K562 (cell line): ENCODE results near the gene SH3TC1. TPM values are rescaled to one million over a fixed set of nuclear protein-coding genes. Genes with fewer than 3 reads are reported as not detected.

ENCODE experiments used
- ATAC-seq: fragments of 200-7000 bp; cut with Tn5 transposase; 3 replicates; pipeline ENCODE4 v1.9.1; 2020; ENCODE audit warnings: moderate library complexity
- BruUV-seq: library from RNA; stranded (reverse); fragments of 400-500 nt; replicated peaks from 2 replicates; lab custom pipeline; 2021; lab: Mats Ljungman, UMichigan
- CTCF ChIA-PET: fragments of 300-600 bp; formaldehyde crosslinking; extraction: SDS; loops from one replicate; lab custom pipeline; 2021; ENCODE audit warnings: low intra/inter-chr PET ratio; lab: Yijun Ruan, JAX
- POLR2A ChIA-PET: fragments of 300-600, 350-650 bp; sonication (Branson Sonifier 250); formaldehyde crosslinking; extraction: SDS; loops from one replicate; lab custom pipeline; 2021; ENCODE audit warnings: antibody characterized with exemption, inconsistent platforms; lab: Yijun Ruan, JAX
- DNase-seq, 4 experiments: peaks; one replicate each; pipeline versions ENCODE4 v3.0.0 to v3.0.0-alpha.2; 2011 to 2018; ENCODE audit warnings: low spot score in 3 of 4, mixed read lengths in 3 of 4; ENCODE audit errors: extremely low read depth in 1 of 4
- FAIRE-seq: peaks from 2 replicates; lab custom pipeline; 2011; peaks lifted over from hg19 to GRCh38; lab: Jason Lieb, UNC
- H2AFZ ChIP-seq: 2 replicates; pipeline ENCODE4 v1.6.0; 2011; ENCODE audit warnings: low read depth, low read length, control low read depth, inconsistent platforms
- H3K27ac ChIP-seq: fragments of 200-600 bp; 3 replicates; pipeline ENCODE4 v1.8.0; 2011; ENCODE audit warnings: low read depth, mild to moderate bottlenecking, control low read depth, inconsistent platforms, low read length, moderate library complexity, mixed read lengths; ENCODE audit errors: extremely low read depth
- H3K27me3 ChIP-seq, 2 experiments: fragments of 300-600 bp in 1 of 2; 2 replicates in 1 of 2; 3 replicates in 1 of 2; pipeline versions ENCODE4 v1.6.0 to v1.8.0; 2011; ENCODE audit warnings: inconsistent platforms in 2 of 2, low read length in 2 of 2, mild to moderate bottlenecking in 1 of 2, mixed read lengths in 1 of 2, moderate library complexity in 1 of 2; ENCODE audit not compliant: control insufficient read depth in 2 of 2, insufficient read depth in 2 of 2
- H3K36me3 ChIP-seq: fragments of 300-600 bp; 3 replicates; pipeline ENCODE4 v1.8.0; 2011; ENCODE audit warnings: mild to moderate bottlenecking, low read length, inconsistent platforms; ENCODE audit not compliant: control insufficient read depth, insufficient read depth
- H3K4me1 ChIP-seq, 2 experiments: fragments of 200-600 bp in 1 of 2; replicated peaks in 1 of 2; 2 replicates in 1 of 2; 3 replicates in 1 of 2; pipeline versions ENCODE4 v1.5.1 to v1.8.0; 2011; ENCODE audit warnings: inconsistent platforms in 2 of 2, low read length in 2 of 2, mild to moderate bottlenecking in 1 of 2, mixed read lengths in 1 of 2, moderate library complexity in 1 of 2; ENCODE audit not compliant: control insufficient read depth in 2 of 2, insufficient read depth in 2 of 2
- H3K4me2 ChIP-seq: 2 replicates; pipeline ENCODE4 v1.6.1; 2011; ENCODE audit warnings: low read length, control low read depth, inconsistent platforms, mixed read lengths; ENCODE audit not compliant: insufficient read depth
- H3K4me3 ChIP-seq: fragments of 200-600 bp; sonication (generic), shearing (Covaris generic); 2 replicates; pipeline ENCODE4 v1.5.1; 2016; ENCODE audit warnings: control low read depth, inconsistent platforms
- H3K79me2 ChIP-seq: fragments of 200-600 bp; 3 replicates; pipeline ENCODE4 v1.8.0; 2011; ENCODE audit warnings: low read length, inconsistent platforms; ENCODE audit not compliant: control insufficient read depth, insufficient read depth
- H3K9ac ChIP-seq, 2 experiments: 2 replicates each; pipeline versions ENCODE4 v1.6.0 to v1.6.1; 2011; ENCODE audit warnings: low read depth in 2 of 2, low read length in 2 of 2, control low read depth in 1 of 2, inconsistent platforms in 1 of 2, mild to moderate bottlenecking in 1 of 2, mixed read lengths in 1 of 2; ENCODE audit not compliant: insufficient read depth in 1 of 2
- H3K9me1 ChIP-seq: one replicate; pipeline ENCODE4 v1.6.0; 2011; ENCODE audit warnings: inconsistent platforms, mild to moderate bottlenecking, low read length, moderate library complexity; ENCODE audit not compliant: control insufficient read depth, insufficient read depth
- H3K9me3 ChIP-seq: replicated peaks from 2 replicates; pipeline ENCODE4 v1.5.1; 2011; ENCODE audit warnings: low read depth, low read length, inconsistent platforms; ENCODE audit not compliant: control insufficient read depth, insufficient read depth
- H4K20me1 ChIP-seq: replicated peaks from 2 replicates; pipeline ENCODE4 v1.6.1; 2011; ENCODE audit warnings: low read length, inconsistent platforms, mixed read lengths; ENCODE audit not compliant: control insufficient read depth, insufficient read depth
- BDP1 ChIP-seq: IDR thresholded peaks from 3 replicates; pipeline ENCODE4 v1.6.1; 2011; ENCODE audit not compliant: insufficient read length, insufficient read depth
- CCAR2 ChIP-seq: fragments of 200-400 bp; formaldehyde crosslinking; IDR thresholded peaks from 2 replicates; pipeline ENCODE4 v1.6.1; 2017; ENCODE audit warnings: mild to moderate bottlenecking, low read depth, low read length
- CREBBP ChIP-seq: IDR thresholded peaks from one replicate; pipeline ENCODE4 v1.6.1; 2012; ENCODE audit warnings: low read depth, mild to moderate bottlenecking, control low read depth, inconsistent platforms, low read length
- PBX2 ChIP-seq, 2 experiments: IDR thresholded peaks in 1 of 2; conservative IDR thresholded peaks in 1 of 2; 2 replicates each; pipeline ENCODE4 v1.6.1; 2016; ENCODE audit warnings: low read depth in 2 of 2, mild to moderate bottlenecking in 1 of 2, missing compliant biosample characterization in 1 of 2, missing genetic modification characterization in 1 of 2, moderate library complexity in 1 of 2
- SMAD3 ChIP-seq: fragments of 450-650 bp; formaldehyde crosslinking; conservative IDR thresholded peaks from 2 replicates; pipeline ENCODE4 v1.4.0; 2020; ENCODE audit warnings: mild to moderate bottlenecking
- SMARCC2 ChIP-seq: fragments of 450-650 bp; IDR thresholded peaks from 2 replicates; pipeline ENCODE4 v1.6.1; 2017; ENCODE audit warnings: antibody characterized with exemption, moderate library complexity, mild to moderate bottlenecking, low read depth
- THRB ChIP-seq: fragments of 450-650 bp; formaldehyde crosslinking; conservative IDR thresholded peaks from 2 replicates; pipeline ENCODE4 v1.4.0; 2022; ENCODE audit warnings: mild to moderate bottlenecking, missing genetic modification characterization
- XRCC5 ChIP-seq: fragments of 200-400 bp; formaldehyde crosslinking; IDR thresholded peaks from 2 replicates; pipeline ENCODE4 v1.6.1; 2017; ENCODE audit warnings: low read depth, mild to moderate bottlenecking, low read length
- ZBTB7A ChIP-seq: IDR thresholded peaks from 2 replicates; pipeline ENCODE4 v1.6.1; 2011; ENCODE audit warnings: low read depth, mild to moderate bottlenecking, low read length, moderate library complexity, borderline replicate concordance; ENCODE audit not compliant: control insufficient read depth
- ZFP91 ChIP-seq: sonication (generic); formaldehyde crosslinking; IDR thresholded peaks from 2 replicates; pipeline ENCODE4 v1.8.0; 2022; ENCODE audit warnings: mild to moderate bottlenecking, missing genetic modification reagents
- ZFX ChIP-seq: sonication (generic); formaldehyde crosslinking; IDR thresholded peaks from 2 replicates; pipeline ENCODE4 v1.8.0; 2022; ENCODE audit warnings: mild to moderate bottlenecking, missing genetic modification reagents, moderate library complexity
- ZNF134 ChIP-seq: fragments of 250-450 bp; sonication (Bioruptor Pico); conservative IDR thresholded peaks from 2 replicates; pipeline ENCODE4 v1.4.0; 2020
- ZNF3 ChIP-seq: fragments of 250-450 bp; sonication (Bioruptor Pico); IDR thresholded peaks from 2 replicates; pipeline ENCODE4 v1.5.0; 2021; ENCODE audit warnings: mild to moderate bottlenecking, moderate library complexity
- ZNF436 ChIP-seq: fragments of 250-450, 450-650 bp; sonication (Bioruptor Pico); formaldehyde crosslinking; IDR thresholded peaks from 2 replicates; pipeline ENCODE4 v1.7.0; 2020; ENCODE audit warnings: mild to moderate bottlenecking
- ZNF586 ChIP-seq: fragments of 450-650 bp; formaldehyde crosslinking; conservative IDR thresholded peaks from 2 replicates; pipeline ENCODE4 v1.4.0; 2020; ENCODE audit warnings: mild to moderate bottlenecking, moderate library complexity
- WGBS: fragments of 100-300 bp; shearing (Covaris generic); methylation state at CpG from one replicate; pipeline ENCODE4 v1.1.6; 2016; ENCODE audit warnings: low coverage, mixed read lengths; ENCODE audit not compliant: insufficient coverage; ENCODE audit errors: missing lambda C conversion rate; 5-methylcytosine and 5-hydroxymethylcytosine counted together
- in situ Hi-C: fragments of 300-500 bp; cut with MboI; formaldehyde crosslinking; loops from 4 replicates; pipeline ENCODE4 v1.15.0; 2018; ENCODE audit warnings: inconsistent platforms, mixed read lengths
- intact Hi-C: fragments of 100-400 bp; cut with micrococcal nuclease; formaldehyde crosslinking; loops from 2 replicates; pipeline ENCODE4 v1.14.2; 2022
- polyA plus RNA-seq, 8 experiments: library from polyadenylated mRNA; depleted of rRNA in 4 of 8; stranded (reverse) in 5 of 8; unstranded in 3 of 8; fragments of >200 nt; fragmentation: Nextera tagmentation in 2 of 8; fragmentation: Illumina TruSeq in 1 of 8; extraction: Ambion mirVana in 2 of 8; extraction: Trizol in 1 of 8; gene quantifications; 2 replicates each; pipeline versions ENCODE4 v1.2.1 to v1.2.3, GENCODE V29; 2011 to 2014; ENCODE audit warnings: inconsistent platforms in 1 of 8, missing spikeins in 1 of 8
- total RNA-seq, 7 experiments: library from RNA; depleted of rRNA in 6 of 7; stranded (reverse); fragments of >200 nt in 6 of 7; fragmentation: Illumina TruSeq in 2 of 7; extraction: Trizol in 2 of 7; gene quantifications; 2 replicates each; pipeline versions ENCODE4 v1.2.1 to v1.2.3, GENCODE V29; 2011 to 2021; ENCODE audit warnings: low replicate concordance in 1 of 7

Gene SH3TC1
- total and polyA plus RNA-seq, 9 of the 15 experiments (the other 6 are each of a cell fraction or from before 2014, with no cell fraction given): 0.04 to 2.1 (median 0.48) TPM; not detected in 1

- ChIA-PET POLR2A (no interaction called here), CTCF (no interaction called here)
- Histone ChIP-seq H2AFZ (no peak overlapping the region), H4K20me1 (peaks cover 11% of the 10 kb centered on the region), H3K79me2 (no peaks in the 10 kb centered on the region), H3K4me3 (no peak overlapping the region), H3K4me2 (no peak overlapping the region), H3K9me1 (no peaks in the 10 kb centered on the region), H3K36me3 (no peaks in the 10 kb centered on the region), H3K27ac (no peak overlapping the region), H3K4me1 (peaks cover 0 to 22% of the 10 kb centered on the region in 2 experiments; a peak in 2 of 5 replicates), H3K9ac (no peak overlapping the region), H3K9me3 (no peaks in the 10 kb centered on the region), H3K27me3 (peaks cover 25 to 62% of the 10 kb centered on the region in 2 experiments; a peak in 4 of 5 replicates)
- DNase-seq (no peak), ATAC-seq (no peak), FAIRE-seq (no peak)
- in situ Hi-C loops (no loop called here), intact Hi-C loops (no loop called here)
- no TSS peak for BruUV-seq
- no peak for TF ChIP-seq ZNF134 (CRISPR knock-in tag)
- TF ChIP-seq BDP1: no peak
- no peak for TF ChIP-seq ZFX
- no peak for TF ChIP-seq PBX2 (CRISPR knock-in tag; IDR thresholded peaks at IDR 0.05; ENCODE audit: low read depth)
- no peak for TF ChIP-seq PBX2 (tag; conservative IDR thresholded peaks at IDR 0.05; ENCODE audit: low read depth)
- no peak for TF ChIP-seq ZBTB7A
- TF ChIP-seq ZNF436 (CRISPR knock-in tag): no peak
- no peak for TF ChIP-seq SMAD3
- no peak for TF ChIP-seq ZFP91 (CRISPR knock-in tag)
- TF ChIP-seq CCAR2: no peak
- TF ChIP-seq SMARCC2: no peak
- no peak for TF ChIP-seq THRB
- TF ChIP-seq XRCC5: no peak
- TF ChIP-seq CREBBP: no peak
- TF ChIP-seq ZNF3: no peak
- no peak for TF ChIP-seq ZNF586 (CRISPR knock-in tag)
- WGBS: 5% methylated on average over 15 of the region's 15 CpGs
These were observed 41.6 kb upstream of the SH3TC1 start for GRCh38 chr4:8157496-8157895.
